ENCODE data around the gene ZNF574. TPM values are rescaled to one million over a fixed set of nuclear protein-coding genes. Genes with fewer than 3 reads are reported as not detected.
A peak's percentile ranks its signal among the peaks of the same experiment; 100 is the strongest.

Gene ZNF574
- total and polyA plus RNA-seq, 2 donors (not counting 3 experiments of a cell fraction or from before 2014, with no cell fraction given) = 13.6 to 15.3 TPM

- dilution Hi-C loops (cut with MboI; ENCODE audit: extremely low pct_ligation_motif_present, low sequenced_read_pairs) = no loop called here
- DNase-seq (ENCODE audit: low read depth, low spot score) (peak; percentile 97), FAIRE-seq (peak; percentile 100)
- ChIA-PET CTCF (interaction anchor here (0.8 to 4.1 kb wide), 21 partner anchors 9 to 325 kb away, joined by 3 to 31 read pairs (median 4); partner anchors contain the start of genes GSK3A and POU2F2), POLR2A (interaction anchor here (0.6 to 1.4 kb wide), 3 partner anchors 10 to 28 kb away, joined by 3 to 11 read pairs (median 4); no protein-coding TSS in a partner anchor)
- TSS peak; percentile 19 for BruUV-seq (replicated peaks)
- H4K20me1 ChIP-seq (replicated peaks; ENCODE audit: control insufficient read depth, extremely low read depth, insufficient read depth, low read length) = no peaks in the 10 kb centered on the region
- peak overlapping the region; percentile 22 for H2AFZ ChIP-seq (ENCODE audit: low read depth, low read length)
- H3K9me3 ChIP-seq (replicated peaks; ENCODE audit: control insufficient read depth, insufficient read depth, low read length) = no peaks in the 10 kb centered on the region
- peak overlapping the region; percentile 44 for H3K4me2 ChIP-seq (ENCODE audit: insufficient read depth, low read length)
- TF ChIP-seq GATA2 (IDR thresholded peaks at IDR 0.05; ENCODE audit: insufficient read depth, insufficient read length, low read depth, low read length) = no peak
- TF ChIP-seq POLR2A (IDR thresholded peaks at IDR 0.05; ENCODE audit: low read depth, low read length) = peak; percentile 42
- TF ChIP-seq JUN (IDR thresholded peaks at IDR 0.05; ENCODE audit: borderline replicate concordance, insufficient read depth, insufficient read length, low read depth) = peak; percentile 96
- TF ChIP-seq EZH2 (IDR thresholded peaks at IDR 0.05; ENCODE audit: borderline replicate concordance, low read depth, low read length, severe bottlenecking) = no peak
- no peak for TF ChIP-seq MAX (IDR thresholded peaks at IDR 0.05; ENCODE audit: insufficient read depth, insufficient read length)
- TF ChIP-seq MYC (IDR thresholded peaks at IDR 0.05; ENCODE audit: low read depth, low read length) = no peak
- peak; percentile 26 to 47 for TF ChIP-seq CTCF (IDR thresholded peaks at IDR 0.05; ENCODE audit: extremely low read depth in 1 of 2, insufficient read depth in 1 of 2, low read depth in 1 of 2, low read length in 2 of 2)
- TF ChIP-seq FOS (IDR thresholded peaks at IDR 0.05; ENCODE audit: borderline replicate concordance, insufficient read depth, low read length) = peak; percentile 100
- TF ChIP-seq POLR2AphosphoS5 (IDR thresholded peaks at IDR 0.05; ENCODE audit: insufficient read depth, low read depth, low read length) = peak; percentile 94
- peaks cover 29% of the 10 kb centered on the region for H3K4me1 ChIP-seq (ENCODE audit: control insufficient read depth, extremely low read depth, insufficient read depth, low read length)
- H3K9me1 ChIP-seq (replicated peaks; ENCODE audit: control insufficient read depth, extremely low read depth, insufficient read depth, low read length) = no peaks in the 10 kb centered on the region
- peak overlapping the region; percentile 56 for H3K9ac ChIP-seq (replicated peaks; ENCODE audit: extremely low read depth, insufficient read depth, low read length)
- H3K27ac ChIP-seq (ENCODE audit: insufficient read depth, low read depth, low read length) = peak overlapping the region; percentile 88
- H3K79me2 ChIP-seq (ENCODE audit: control insufficient read depth, insufficient read depth, low read length) = no peaks in the 10 kb centered on the region
- H3K36me3 ChIP-seq (ENCODE audit: control insufficient read depth in 2 of 2, extremely low read depth in 1 of 2, insufficient read depth in 2 of 2, low read length in 2 of 2) = peaks cover 0 to 2% of the 10 kb centered on the region in 2 experiments
- H3K4me3 ChIP-seq (replicated peaks in 1 of 3; ENCODE audit: insufficient read depth in 1 of 3, low read depth in 1 of 3, low read length in 3 of 3) = no peak overlapping the region
- no peaks in the 10 kb centered on the region for H3K27me3 ChIP-seq (ENCODE audit: control insufficient read depth in 2 of 2, insufficient read depth in 2 of 2, low read length in 2 of 2)
- intact Hi-C loops (cut with micrococcal nuclease) = loop anchor here (1.0 to 2.0 kb wide), 4 partner anchors 8 to 212 kb away; partner anchors contain the start of gene MEGF8
Observed at GRCh38 chr19:42113641-42114348, 37.8 kb downstream of the ZNF574 start.

All from endothelial cell of umbilical vein (primary cell).